ENCODE measurements around the gene MED23.

DNA sequence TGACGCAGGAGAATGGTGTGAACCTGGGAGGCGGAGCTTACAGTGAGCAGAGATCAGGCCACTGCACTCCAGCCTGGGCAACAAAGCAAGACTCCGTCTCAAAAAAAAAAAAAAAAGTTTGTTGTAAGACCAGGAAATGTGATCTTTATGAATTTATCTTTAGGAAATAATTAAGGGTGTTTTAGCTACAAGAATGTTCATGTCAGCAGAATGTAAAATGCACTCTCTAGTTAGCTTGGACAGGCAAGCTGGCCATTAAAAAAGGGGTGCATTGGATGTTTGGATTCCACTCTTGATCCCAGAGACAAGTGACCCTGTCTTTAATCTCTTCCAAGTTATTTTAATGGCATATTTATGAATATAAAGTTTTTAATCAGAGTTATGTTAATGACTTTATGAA lies 28.6 kb upstream of the MED23 start:
- TF ChIP-seq, protein P1, sequence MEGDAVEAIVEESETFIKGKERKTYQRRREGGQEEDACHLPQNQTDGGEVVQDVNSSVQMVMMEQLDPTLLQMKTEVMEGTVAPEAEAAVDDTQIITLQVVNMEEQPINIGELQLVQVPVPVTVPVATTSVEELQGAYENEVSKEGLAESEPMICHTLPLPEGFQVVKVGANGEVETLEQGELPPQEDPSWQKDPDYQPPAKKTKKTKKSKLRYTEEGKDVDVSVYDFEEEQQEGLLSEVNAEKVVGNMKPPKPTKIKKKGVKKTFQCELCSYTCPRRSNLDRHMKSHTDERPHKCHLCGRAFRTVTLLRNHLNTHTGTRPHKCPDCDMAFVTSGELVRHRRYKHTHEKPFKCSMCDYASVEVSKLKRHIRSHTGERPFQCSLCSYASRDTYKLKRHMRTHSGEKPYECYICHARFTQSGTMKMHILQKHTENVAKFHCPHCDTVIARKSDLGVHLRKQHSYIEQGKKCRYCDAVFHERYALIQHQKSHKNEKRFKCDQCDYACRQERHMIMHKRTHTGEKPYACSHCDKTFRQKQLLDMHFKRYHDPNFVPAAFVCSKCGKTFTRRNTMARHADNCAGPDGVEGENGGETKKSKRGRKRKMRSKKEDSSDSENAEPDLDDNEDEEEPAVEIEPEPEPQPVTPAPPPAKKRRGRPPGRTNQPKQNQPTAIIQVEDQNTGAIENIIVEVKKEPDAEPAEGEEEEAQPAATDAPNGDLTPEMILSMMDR (IDR thresholded peaks at IDR 0.05), result no peak
- TF ChIP-seq POLR2AphosphoS5 (IDR thresholded peaks at IDR 0.05) (no peak), POLR2A (IDR thresholded peaks at IDR 0.05) (no peak)
